Brain microvascular endothelial cell (primary cell): Measurements from ENCODE around the gene TEKT1.

Experiments used
- DNase-seq: peaks from one replicate; pipeline ENCODE4 v3.0.0-alpha.2; 2020
- H3K27ac ChIP-seq: fragments of 250-450 bp; sonication (Bioruptor Pico); 2 replicates; pipeline ENCODE4 v1.5.1; 2020; ENCODE audit warnings: mild to moderate bottlenecking, moderate library complexity
- H3K27me3 ChIP-seq: fragments of 250-450 bp; sonication (Bioruptor Pico); replicated peaks from 2 replicates; pipeline ENCODE4 v1.5.1; 2020; ENCODE audit warnings: mild to moderate bottlenecking
- H3K36me3 ChIP-seq: fragments of 250-450 bp; sonication (Bioruptor Pico); replicated peaks from 2 replicates; pipeline ENCODE4 v1.5.1; 2020; ENCODE audit warnings: mild to moderate bottlenecking
- H3K4me3 ChIP-seq: 2 replicates; pipeline ENCODE4 v1.5.1; 2011; ENCODE audit warnings: low read depth, mild to moderate bottlenecking, control low read depth, low read length, moderate library complexity
- CTCF ChIP-seq: IDR thresholded peaks from 2 replicates; pipeline ENCODE4 v1.5.1; 2011; ENCODE audit warnings: low read depth, mild to moderate bottlenecking, moderate library complexity, low read length, control low read depth, inconsistent platforms; ENCODE audit errors: missing control alignments
- in situ Hi-C: cut with HindIII; loops from 2 replicates; pipeline ENCODE4 v1.10.0; 2017; ENCODE audit warnings: low sequenced_read_pairs, low pct_ligation_motif_present

The TEKT1 gene

GRCh38 chr17:6800422-6801027 is 31.0 kb downstream of the TEKT1 start:
- no peak for DNase-seq
- no peak overlapping the region for H3K27ac ChIP-seq
- H3K4me3 ChIP-seq, result no peak overlapping the region
- H3K27me3 ChIP-seq, result no peaks in the 10 kb centered on the region
- no peak for TF ChIP-seq CTCF
- no peaks in the 10 kb centered on the region for H3K36me3 ChIP-seq
- in situ Hi-C loops, result no loop called here

- H3K36me3 ChIP-seq, result no peaks in the 10 kb centered on the region
- in situ Hi-C loops, result no loop called here
- no peak overlapping the region for H3K4me3 ChIP-seq
- H3K27ac ChIP-seq, result no peak overlapping the region
- no peak for TF ChIP-seq CTCF
- no peak for DNase-seq
- no peaks in the 10 kb centered on the region for H3K27me3 ChIP-seq
Observed at GRCh38 chr17:6799738-6800137, 31.8 kb downstream of the TEKT1 start.

- Histone ChIP-seq H3K27ac (no peak overlapping the region), H3K27me3 (no peaks in the 10 kb centered on the region), H3K36me3 (no peaks in the 10 kb centered on the region), H3K4me3 (no peak overlapping the region)
- no peak for TF ChIP-seq CTCF
- DNase-seq, result no peak
- in situ Hi-C loops, result no loop called here
Observed at GRCh38 chr17:6797718-6798351, 33.7 kb downstream of the TEKT1 start.

GRCh38 chr17:6796887-6797490 is 34.5 kb downstream of the TEKT1 start:
- Histone ChIP-seq H3K4me3 (no peak overlapping the region), H3K27ac (no peak overlapping the region), H3K27me3 (no peaks in the 10 kb centered on the region), H3K36me3 (no peaks in the 10 kb centered on the region)
- DNase-seq, result no peak
- TF ChIP-seq CTCF, result no peak
- in situ Hi-C loops, result no loop called here

GRCh38 chr17:6796017-6796886 is 35.3 kb downstream of the TEKT1 start:
- in situ Hi-C loops, result no loop called here
- DNase-seq, result no peak
- Histone ChIP-seq H3K36me3 (no peaks in the 10 kb centered on the region), H3K4me3 (no peak overlapping the region), H3K27ac (no peak overlapping the region), H3K27me3 (no peaks in the 10 kb centered on the region)
- no peak for TF ChIP-seq CTCF
